HepG2 (cell line): ENCODE measurements around the gene CBFA2T2. TPM values are rescaled to one million over a fixed set of nuclear protein-coding genes. Genes with fewer than 3 reads are reported as not detected.

ENCODE experiments used
- AGO2 ChIP-seq: fragments of 200-400 bp; formaldehyde crosslinking; optimal IDR thresholded peaks from 2 replicates; pipeline ENCODE3; 2017; ENCODE audit warnings: mild to moderate bottlenecking, low read depth, low read length, moderate library complexity
- BORCS8-MEF2B ChIP-seq: sonication (generic); formaldehyde crosslinking; IDR thresholded peaks from 2 replicates; pipeline ENCODE4 v1.8.0; 2022; ENCODE audit warnings: mild to moderate bottlenecking, missing genetic modification reagents
- CC2D1A ChIP-seq: sonication (generic); formaldehyde crosslinking; IDR thresholded peaks from 2 replicates; pipeline ENCODE4 v1.8.1; 2023; ENCODE audit warnings: mild to moderate bottlenecking, missing genetic modification reagents
- GPN1 ChIP-seq: sonication (generic); formaldehyde crosslinking; IDR thresholded peaks from 2 replicates; pipeline ENCODE4 v1.5.1; 2020; ENCODE audit warnings: missing genetic modification reagents, borderline replicate concordance
- HNF4A ChIP-seq: sonication (generic); formaldehyde crosslinking; IDR thresholded peaks from 2 replicates; pipeline ENCODE4 v1.4.0; 2020; ENCODE audit warnings: missing genetic modification reagents
- IRF2 ChIP-seq: IDR thresholded peaks from 2 replicates; pipeline ENCODE4 v1.6.1; 2018; ENCODE audit warnings: missing genetic modification reagents, missing compliant biosample characterization
- JDP2 ChIP-seq: sonication (generic); formaldehyde crosslinking; IDR thresholded peaks from 2 replicates; pipeline ENCODE4 v1.8.1; 2022; ENCODE audit warnings: missing genetic modification reagents, borderline replicate concordance
- JUND ChIP-seq: sonication (generic); formaldehyde crosslinking; IDR thresholded peaks from 2 replicates; pipeline ENCODE4 v1.8.0; 2022; ENCODE audit warnings: mild to moderate bottlenecking, missing genetic modification reagents
- KAT7 ChIP-seq: IDR thresholded peaks from 2 replicates; pipeline ENCODE4 v1.6.1; 2018; ENCODE audit warnings: borderline replicate concordance, missing compliant biosample characterization
- KDM5B ChIP-seq: sonication (generic); formaldehyde crosslinking; IDR thresholded peaks from 2 replicates; pipeline ENCODE4 v1.4.0; 2020; ENCODE audit warnings: missing genetic modification reagents, mild to moderate bottlenecking, borderline replicate concordance
- MNT ChIP-seq: fragments of 450-650 bp; IDR thresholded peaks from 2 replicates; pipeline ENCODE4 v1.6.1; 2016
- NRL ChIP-seq: sonication (generic); formaldehyde crosslinking; IDR thresholded peaks from 2 replicates; pipeline ENCODE4 v1.5.0; 2020; ENCODE audit warnings: missing genetic modification reagents, mild to moderate bottlenecking, moderate library complexity, borderline replicate concordance
- PITX1 ChIP-seq: sonication (generic); formaldehyde crosslinking; IDR thresholded peaks from 2 replicates; pipeline ENCODE4 v1.5.1; 2020; ENCODE audit warnings: mild to moderate bottlenecking, missing genetic modification reagents
- RFX1 ChIP-seq: fragments of 450-650 bp; IDR thresholded peaks from 2 replicates; pipeline ENCODE4 v1.6.1; 2017
- SATB2 ChIP-seq: sonication (generic); formaldehyde crosslinking; IDR thresholded peaks from 2 replicates; pipeline ENCODE4 v1.5.0; 2020; ENCODE audit warnings: missing genetic modification reagents
- SSRP1 ChIP-seq: IDR thresholded peaks from 2 replicates; pipeline ENCODE4 v1.6.1; 2016; ENCODE audit warnings: control low read depth
- TIGD3 ChIP-seq: sonication (generic); formaldehyde crosslinking; IDR thresholded peaks from 2 replicates; pipeline ENCODE4 v1.5.1; 2020; ENCODE audit warnings: mild to moderate bottlenecking, missing genetic modification reagents, borderline replicate concordance
- TRIM22 ChIP-seq: fragments of 450-650 bp; IDR thresholded peaks from 2 replicates; pipeline ENCODE4 v1.6.1; 2017
- ZBTB21 ChIP-seq: sonication (generic); formaldehyde crosslinking; IDR thresholded peaks from 2 replicates; pipeline ENCODE4 v1.4.0; 2020; ENCODE audit warnings: missing genetic modification reagents
- ZBTB7B ChIP-seq: sonication (generic); formaldehyde crosslinking; IDR thresholded peaks from 2 replicates; pipeline ENCODE4 v1.4.0; 2020; ENCODE audit warnings: missing genetic modification reagents
- ZMYM2 ChIP-seq: sonication (generic); formaldehyde crosslinking; IDR thresholded peaks from 2 replicates; pipeline ENCODE4 v1.8.0; 2022; ENCODE audit warnings: mild to moderate bottlenecking, missing genetic modification reagents
- ZNF121 ChIP-seq: sonication (generic); formaldehyde crosslinking; IDR thresholded peaks from 2 replicates; pipeline ENCODE4 v1.5.0; 2020; ENCODE audit warnings: mild to moderate bottlenecking, missing genetic modification reagents
- ZNF17 ChIP-seq: sonication (generic); formaldehyde crosslinking; IDR thresholded peaks from 2 replicates; pipeline ENCODE4 v1.5.0; 2020; ENCODE audit warnings: mild to moderate bottlenecking, missing genetic modification reagents
- ZNF530 ChIP-seq: sonication (generic); formaldehyde crosslinking; IDR thresholded peaks from 2 replicates; pipeline ENCODE4 v1.5.0; 2020; ENCODE audit warnings: low read depth, mild to moderate bottlenecking, missing genetic modification reagents
- ZNF562 ChIP-seq: sonication (generic); formaldehyde crosslinking; IDR thresholded peaks from 2 replicates; pipeline ENCODE4 v1.8.0; 2022; ENCODE audit warnings: missing genetic modification reagents, borderline replicate concordance
- ZNF691 ChIP-seq: sonication (generic); formaldehyde crosslinking; IDR thresholded peaks from 2 replicates; pipeline ENCODE4 v1.4.0; 2020; ENCODE audit warnings: missing genetic modification reagents, low read depth, mild to moderate bottlenecking, borderline replicate concordance
- ZUFSP ChIP-seq: sonication (generic); formaldehyde crosslinking; IDR thresholded peaks from 2 replicates; pipeline ENCODE4 v1.9.0; 2021; ENCODE audit warnings: missing genetic modification reagents, mild to moderate bottlenecking, borderline replicate concordance
- polyA plus RNA-seq, 8 experiments: library from polyadenylated mRNA; depleted of rRNA in 3 of 8; stranded (reverse) in 7 of 8; unstranded in 1 of 8; fragments of >200 nt; fragmentation: Illumina TruSeq in 4 of 8; extraction: Trizol in 4 of 8; gene quantifications; 2 replicates each; pipeline versions ENCODE4 v1.2.1 to v1.2.3, GENCODE V29; 2011 to 2016; ENCODE audit warnings: low read depth in 4 of 8, missing spikeins in 1 of 8, mixed read lengths in 1 of 8; ENCODE audit not compliant: insufficient read depth in 1 of 8
- total RNA-seq, 5 experiments: library from RNA; depleted of rRNA; stranded (reverse); fragments of >200 nt; fragmentation: Illumina TruSeq; extraction: Trizol; gene quantifications; 2 replicates each; pipeline ENCODE4 v1.2.3, GENCODE V29; 2016; ENCODE audit warnings: low read depth in 1 of 5

CBFA2T2 gene
- total and polyA plus RNA-seq, 2 of the 13 experiments (the other 11 are each of a cell fraction or from before 2014, with no cell fraction given) = 6.3 to 21.2 TPM

- TF ChIP-seq ZUFSP (CRISPR knock-in tag) (no peak), ZNF562 (CRISPR knock-in tag) (no peak), ZNF691 (no peak), TIGD3 (CRISPR knock-in tag) (no peak), TRIM22 (no peak), ZBTB21 (no peak), AGO2 (no peak), MNT (no peak), RFX1 (no peak), HNF4A (CRISPR knock-in tag) (no peak), SATB2 (no peak), BORCS8-MEF2B (CRISPR knock-in tag) (no peak), IRF2 (0 out of 2 replicates have a peak, but pooled peaks have one; percentile 26), NRL (no peak), ZMYM2 (CRISPR knock-in tag) (no peak), JDP2 (CRISPR knock-in tag) (no peak), ZBTB7B (CRISPR knock-in tag) (no peak), JUND (CRISPR knock-in tag) (no peak), ZNF121 (no peak), GPN1 (CRISPR knock-in tag) (no peak), KAT7 (CRISPR knock-in tag) (0 out of 2 replicates have a peak, but pooled peaks have one; percentile 19), ZNF530 (CRISPR knock-in tag) (no peak), CC2D1A (CRISPR knock-in tag) (peak; percentile 90; the same call in 1 of the 2 replicates), KDM5B (CRISPR knock-in tag) (no peak), ZNF17 (CRISPR knock-in tag) (no peak), PITX1 (CRISPR knock-in tag) (no peak), SSRP1 (CRISPR knock-in tag) (no peak)
Measured at GRCh38 chr20:33554914-33555420, 65.1 kb downstream of the CBFA2T2 start (continued).
